GM19463 (cell line): Measurements from ENCODE around the gene NLGN2.

Experiments
- ATAC-seq: cut with Tn5 transposase; IDR thresholded peaks from one replicate; pipeline ENCODE4 v1.9.1; 2021; ENCODE audit warnings: mild to moderate bottlenecking, moderate library complexity; ENCODE audit not compliant: unreplicated experiment

Gene NLGN2

GRCh38 chr17:7436556-7437368 lies 29.1 kb downstream of the NLGN2 start:
- no peak for ATAC-seq

GRCh38 chr17:7437369-7437863 lies 29.8 kb downstream of the NLGN2 start:
- no peak for ATAC-seq

GRCh38 chr17:7437950-7438614 lies 30.4 kb downstream of the NLGN2 start:
- ATAC-seq, result no peak

GRCh38 chr17:7438656-7439460 lies 31.2 kb downstream of the NLGN2 start:
- no peak for ATAC-seq

- no peak for ATAC-seq
Observed at GRCh38 chr17:7439462-7440112, 31.9 kb downstream of the NLGN2 start, which contains the start of gene FGF11. Gene FGF11, plus strand, starts transcription at chr17:7439512. Its CDS starts 109 bp downstream, at chr17:7439621.

GRCh38 chr17:7440113-7440833 lies 32.6 kb downstream of the NLGN2 start:
- no peak for ATAC-seq

- ATAC-seq, result no peak
Observed at GRCh38 chr17:7440834-7441195, 33.2 kb downstream of the NLGN2 start.

GRCh38 chr17:7441266-7441665 lies 33.6 kb downstream of the NLGN2 start:
- ATAC-seq, result no peak

GRCh38 chr17:7442142-7442541 lies 34.5 kb downstream of the NLGN2 start:
- ATAC-seq, result no peak

- ATAC-seq, result no peak
Observed at GRCh38 chr17:7443499-7444485, 36.1 kb downstream of the NLGN2 start.

- ATAC-seq, result no peak
Observed at GRCh38 chr17:7444682-7445618, 37.3 kb downstream of the NLGN2 start, which contains the start of gene CHRNB1. Gene CHRNB1, plus strand, starts transcription at chr17:7445061. Its CDS starts 67 bp downstream, at chr17:7445128.

GRCh38 chr17:7445619-7445968 lies 37.9 kb downstream of the NLGN2 start:
- ATAC-seq, result no peak

- no peak for ATAC-seq
Observed at GRCh38 chr17:7448461-7448860, 40.8 kb downstream of the NLGN2 start.

- no peak for ATAC-seq
Observed at GRCh38 chr17:7459961-7460545, 52.4 kb downstream of the NLGN2 start.

GRCh38 chr17:7460850-7461660 lies 53.4 kb downstream of the NLGN2 start:
- ATAC-seq, result no peak

GRCh38 chr17:7462474-7463371 lies 55.1 kb downstream of the NLGN2 start:
- no peak for ATAC-seq
